Effector memory CD8-positive, alpha-beta T cell (primary cell): ENCODE results near the gene RPL29.
A peak's percentile ranks its signal among the peaks of the same experiment; 100 is the strongest.

Source experiments
- ATAC-seq: fragments of 150-1000 bp; cut with Tn5 transposase; replicated peaks from 2 replicates; pipeline ENCODE4 v1.10.0; 2021; ENCODE audit warnings: mild to moderate bottlenecking, moderate library complexity
- DNase-seq, 3 experiments: peaks; one replicate each; pipeline ENCODE4 v3.0.0; 2021
- H3K27ac Mint-ChIP-seq, 2 donors: one replicate each; pipeline ENCODE4 v1.8.0; 2022; ENCODE audit warnings: mild to moderate bottlenecking in 2 of 2, mixed read lengths in 2 of 2, moderate library complexity in 2 of 2
- H3K27me3 Mint-ChIP-seq, 2 donors: one replicate each; pipeline ENCODE4 v1.8.0; 2022; ENCODE audit warnings: mixed read lengths in 2 of 2
- H3K36me3 Mint-ChIP-seq: one replicate; pipeline ENCODE4 v1.8.0; 2022; ENCODE audit warnings: mild to moderate bottlenecking, moderate library complexity, mixed read lengths; ENCODE audit not compliant: insufficient read depth
- H3K4me1 Mint-ChIP-seq, 2 donors: one replicate each; pipeline ENCODE4 v1.8.0; 2022; ENCODE audit warnings: low read depth in 2 of 2, mixed read lengths in 2 of 2
- H3K4me3 Mint-ChIP-seq, 2 donors: one replicate each; pipeline ENCODE4 v1.8.0; 2022; ENCODE audit warnings: mild to moderate bottlenecking in 2 of 2, mixed read lengths in 2 of 2, moderate library complexity in 2 of 2
- H3K9me3 Mint-ChIP-seq, 2 donors: one replicate each; pipeline ENCODE4 v1.8.0; 2022; ENCODE audit warnings: mixed read lengths in 2 of 2

RPL29 gene

DNA sequence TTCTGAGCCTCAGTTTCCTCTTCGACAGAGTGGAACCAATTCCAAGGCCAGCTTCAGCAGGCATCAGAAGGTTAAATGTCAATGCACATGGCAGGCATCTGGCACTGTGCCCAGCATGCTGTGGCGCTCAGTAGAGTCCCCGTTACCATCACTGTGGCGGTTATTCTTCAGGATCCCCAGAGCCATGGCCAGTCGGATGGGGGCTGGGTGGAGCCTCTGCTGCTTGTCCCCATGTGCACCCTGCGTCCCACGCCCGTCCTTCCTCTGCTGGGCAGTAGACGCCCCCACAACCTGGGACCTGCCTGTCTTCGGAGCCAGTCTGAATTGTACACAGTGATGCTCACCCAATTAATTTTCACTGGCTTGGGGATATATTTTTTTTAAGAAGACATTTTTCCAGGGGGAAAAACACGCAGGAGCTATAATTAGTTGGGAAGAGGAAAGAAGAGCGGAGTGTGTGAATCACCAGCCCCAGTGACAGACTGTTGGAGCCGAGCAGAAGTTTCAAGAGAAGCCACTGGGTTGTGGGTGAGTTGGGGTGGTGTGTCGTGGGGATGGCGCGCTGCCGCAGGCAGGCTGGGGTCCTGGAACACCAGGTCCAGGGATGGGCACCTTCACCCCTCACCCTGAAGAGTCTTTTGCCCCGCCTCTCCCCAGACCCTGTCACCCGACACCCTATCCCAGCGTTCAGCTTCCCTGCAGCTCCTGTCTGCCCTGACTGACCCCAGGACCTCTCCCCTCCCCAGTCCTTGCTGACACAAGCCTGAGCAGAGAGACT lies 26.8 kb upstream of the RPL29 start:
- no peak for DNase-seq
- no peak overlapping the region for H3K4me3 Mint-ChIP-seq
- H3K4me1 Mint-ChIP-seq = no peaks in the 10 kb centered on the region
- H3K36me3 Mint-ChIP-seq = no peaks in the 10 kb centered on the region
- H3K9me3 Mint-ChIP-seq = no peaks in the 10 kb centered on the region
- no peak overlapping the region for H3K27ac Mint-ChIP-seq
- H3K27me3 Mint-ChIP-seq = no peaks in the 10 kb centered on the region
- ATAC-seq = no peak

DNA sequence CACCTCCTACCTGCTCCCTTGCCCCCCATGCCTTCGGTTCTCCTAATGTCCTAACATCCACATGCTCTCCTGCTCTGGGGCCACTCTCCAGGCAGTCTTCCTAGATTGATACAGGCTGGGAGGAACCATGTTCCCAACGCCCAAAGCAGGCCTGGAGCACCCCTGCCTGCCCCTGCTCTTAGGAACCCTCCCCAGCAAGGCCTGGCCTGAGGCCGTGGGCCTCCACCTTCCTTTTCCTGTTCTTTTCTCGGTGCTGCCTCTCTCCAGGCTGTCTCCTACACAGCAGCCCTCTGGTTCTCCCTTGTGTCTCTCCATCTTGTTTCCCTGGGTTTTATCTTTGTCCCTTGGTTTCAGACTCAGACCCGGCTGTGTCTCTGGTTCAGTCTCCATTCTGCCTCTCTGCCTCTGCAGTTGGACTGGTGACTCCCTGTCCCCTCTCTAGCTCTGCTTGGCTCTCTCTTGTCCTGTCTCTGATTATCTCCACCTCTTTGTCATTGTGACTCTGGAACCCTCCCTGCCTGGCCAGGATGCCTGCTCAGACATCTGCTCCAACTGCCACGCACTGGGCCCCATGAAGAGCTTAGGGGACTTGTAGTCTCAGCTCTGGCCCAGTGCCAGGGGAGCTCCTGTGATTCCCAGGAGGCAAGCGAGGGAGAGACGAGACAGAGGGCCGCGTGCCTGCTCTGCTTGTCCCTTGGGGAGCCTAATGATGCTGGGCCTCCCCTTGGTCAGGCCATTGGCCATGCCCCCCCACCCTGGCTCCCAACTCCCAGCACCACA lies 26.0 kb upstream of the RPL29 start:
- no peaks in the 10 kb centered on the region for H3K4me1 Mint-ChIP-seq
- no peaks in the 10 kb centered on the region for H3K9me3 Mint-ChIP-seq
- no peaks in the 10 kb centered on the region for H3K27me3 Mint-ChIP-seq
- peak overlapping the region; percentile 7 to 14 for H3K27ac Mint-ChIP-seq
- ATAC-seq = no peak
- H3K4me3 Mint-ChIP-seq = no peak overlapping the region
- no peaks in the 10 kb centered on the region for H3K36me3 Mint-ChIP-seq
- DNase-seq = no peak

DNA sequence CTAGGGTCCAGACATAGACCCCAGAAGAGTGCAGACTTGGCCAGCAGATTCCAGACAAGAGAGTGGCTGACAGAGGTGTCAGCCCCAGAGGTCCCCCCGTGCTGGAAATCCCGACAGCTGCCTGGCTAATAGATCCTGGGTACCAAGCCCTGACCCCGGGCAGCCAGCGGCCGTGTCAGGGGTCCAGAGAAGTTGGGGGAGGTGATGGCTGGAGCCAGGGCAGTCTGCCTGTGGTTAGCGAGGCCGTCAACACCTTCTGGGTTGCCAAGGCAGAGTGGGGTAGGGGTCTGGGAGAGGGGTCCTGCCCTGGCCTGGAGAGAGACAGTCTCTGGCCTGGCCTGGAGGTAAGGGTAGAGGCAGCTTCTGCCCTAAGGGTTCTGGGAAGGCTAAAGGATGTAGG lies 25.1 kb upstream of the RPL29 start:
- Mint-ChIP-seq H3K27ac (no peak overlapping the region), H3K36me3 (no peaks in the 10 kb centered on the region), H3K4me3 (no peak overlapping the region), H3K4me1 (no peaks in the 10 kb centered on the region), H3K27me3 (no peaks in the 10 kb centered on the region), H3K9me3 (no peaks in the 10 kb centered on the region)
- ATAC-seq (no peak), DNase-seq (no peak)

DNA sequence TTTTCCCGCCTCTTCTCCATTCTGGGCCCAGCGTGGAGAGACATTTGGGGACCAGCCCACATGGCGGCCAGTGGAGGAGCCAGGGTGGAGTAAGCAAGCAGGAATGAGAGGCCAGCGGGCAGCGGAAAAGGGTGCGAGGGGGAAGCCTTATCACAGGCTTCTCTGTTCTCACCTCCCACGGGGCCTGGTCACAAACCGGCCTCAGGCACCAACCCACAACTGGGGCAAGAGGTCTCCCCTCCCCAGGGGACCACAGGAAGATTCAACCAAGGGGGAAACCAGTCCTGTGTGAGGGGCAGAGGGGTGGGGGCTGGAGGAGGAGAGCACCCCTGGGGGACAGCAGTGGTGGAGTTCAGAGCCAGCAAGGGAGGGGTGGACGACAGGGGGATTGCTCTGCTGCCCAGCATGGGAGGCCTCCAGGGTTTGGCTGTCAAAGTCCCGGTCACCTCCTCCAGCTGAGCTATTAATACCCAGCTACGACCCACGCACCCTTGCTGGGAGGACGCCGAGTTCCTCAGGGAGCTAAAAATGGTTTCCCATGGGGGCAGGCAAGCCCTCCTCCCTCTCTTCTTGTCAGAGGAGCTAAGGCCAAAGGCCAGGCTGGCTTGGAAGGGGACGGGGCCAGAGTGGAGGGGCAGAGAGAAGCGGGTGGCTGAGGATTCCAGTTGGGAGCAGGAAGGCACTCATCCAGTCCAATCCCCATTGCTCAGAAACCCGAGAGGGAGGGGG lies 23.8 kb upstream of the RPL29 start:
- no peaks in the 10 kb centered on the region for H3K4me1 Mint-ChIP-seq
- no peak overlapping the region for H3K4me3 Mint-ChIP-seq
- no peaks in the 10 kb centered on the region for H3K27me3 Mint-ChIP-seq
- no peak overlapping the region for H3K27ac Mint-ChIP-seq
- no peak for ATAC-seq
- no peak for DNase-seq
- no peaks in the 10 kb centered on the region for H3K36me3 Mint-ChIP-seq
- H3K9me3 Mint-ChIP-seq = no peaks in the 10 kb centered on the region

DNA sequence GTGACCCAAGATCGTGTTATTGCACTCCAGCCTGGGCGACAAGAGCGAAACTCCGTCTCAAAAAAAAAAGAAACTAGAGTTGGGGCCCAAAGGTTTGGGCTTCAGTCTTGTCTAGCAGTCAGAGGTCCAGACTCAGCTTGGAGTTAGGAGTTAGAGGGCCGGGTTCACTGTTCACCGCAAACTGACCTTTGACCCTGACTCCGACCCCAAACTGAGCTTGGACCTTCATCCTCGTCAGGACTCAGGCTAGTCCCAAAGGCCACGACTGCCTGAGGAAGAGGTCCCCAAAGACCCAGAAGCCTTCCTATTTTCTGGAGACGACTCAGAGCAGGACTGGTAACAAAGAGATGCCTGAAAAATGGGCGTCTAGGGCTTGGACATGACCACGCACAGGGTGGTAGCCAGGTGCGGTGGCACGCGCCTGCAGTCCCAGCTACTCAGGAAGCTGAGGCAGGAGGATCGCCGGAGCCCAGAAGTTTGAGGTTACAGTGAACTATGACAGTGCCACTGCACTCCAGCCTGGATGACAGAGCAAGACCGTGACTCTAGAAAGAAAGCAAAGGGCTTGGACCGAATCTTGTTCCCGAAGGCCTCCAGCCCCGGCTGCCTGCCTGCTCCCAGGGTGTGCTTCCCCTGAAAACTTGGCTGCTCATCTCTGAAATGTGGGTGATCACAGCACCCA lies 22.8 kb upstream of the RPL29 start:
- no peak overlapping the region for H3K4me3 Mint-ChIP-seq
- no peaks in the 10 kb centered on the region for H3K36me3 Mint-ChIP-seq
- DNase-seq (no peak), ATAC-seq (no peak)
- no peak overlapping the region for H3K27ac Mint-ChIP-seq
- H3K27me3 Mint-ChIP-seq = no peaks in the 10 kb centered on the region
- H3K4me1 Mint-ChIP-seq = no peaks in the 10 kb centered on the region
- H3K9me3 Mint-ChIP-seq = no peaks in the 10 kb centered on the region

DNA sequence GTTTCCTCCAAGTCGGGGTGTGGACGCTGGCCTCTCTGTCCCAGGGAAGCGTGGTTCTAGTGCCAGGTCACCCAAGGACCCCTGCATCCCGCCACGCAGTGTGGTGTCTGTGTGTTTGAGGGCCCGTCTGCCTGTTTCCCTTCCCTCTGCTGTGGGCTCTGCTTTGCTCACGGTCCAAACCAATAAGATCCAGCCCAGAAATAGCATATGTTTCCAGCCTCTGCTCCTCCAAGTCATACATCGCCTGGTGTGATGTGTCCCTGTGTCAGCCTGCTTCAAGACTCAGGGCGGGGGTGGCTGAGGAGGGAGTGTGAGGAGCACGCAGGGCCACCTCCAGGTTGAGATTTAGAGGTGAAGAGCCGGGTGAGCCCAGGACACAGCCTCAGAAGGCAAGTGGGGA lies 21.9 kb upstream of the RPL29 start:
- DNase-seq (no peak), ATAC-seq (no peak)
- Mint-ChIP-seq H3K4me3 (no peak overlapping the region), H3K27ac (no peak overlapping the region), H3K27me3 (no peaks in the 10 kb centered on the region), H3K4me1 (no peaks in the 10 kb centered on the region), H3K36me3 (no peaks in the 10 kb centered on the region), H3K9me3 (no peaks in the 10 kb centered on the region)

DNA sequence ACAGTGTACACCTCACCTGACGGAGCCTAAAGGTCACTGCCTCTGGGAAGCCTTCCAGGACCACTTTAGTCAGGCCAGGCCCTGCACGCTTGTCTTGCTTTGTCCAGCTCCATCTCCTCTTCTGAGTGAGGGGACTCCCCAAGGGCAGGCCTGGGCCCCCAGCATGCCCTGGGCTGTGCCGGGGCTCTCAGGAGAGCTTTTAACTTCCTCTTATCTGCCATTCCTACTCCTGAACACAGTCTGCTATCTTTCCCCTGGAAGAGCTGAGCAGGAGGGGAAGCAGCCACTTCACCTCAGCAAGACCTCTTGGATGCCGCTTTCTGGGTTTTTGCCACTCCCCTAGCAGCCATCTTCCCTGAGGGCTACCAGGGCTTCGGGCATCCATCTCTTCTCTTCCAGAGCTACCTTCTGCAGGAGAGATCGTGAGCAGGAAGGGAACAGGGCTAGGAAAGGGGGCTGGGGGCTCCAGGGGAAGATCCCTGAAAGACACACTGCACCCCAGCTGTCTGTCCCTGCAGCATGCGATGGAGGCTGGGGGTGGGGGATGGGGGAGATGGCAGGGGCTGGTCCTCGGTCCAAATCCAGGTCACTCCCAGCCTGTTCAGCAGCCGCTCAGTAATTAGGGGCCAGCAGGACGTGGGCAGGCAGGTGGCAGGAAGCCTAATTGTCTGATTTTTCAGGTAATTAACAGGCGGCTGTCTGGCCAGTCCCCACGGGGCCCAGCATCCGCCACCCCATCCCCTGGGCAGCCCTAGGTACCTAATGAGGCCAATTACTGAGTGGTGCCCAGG lies 19.9 kb upstream of the RPL29 start:
- DNase-seq (no peak), ATAC-seq (no peak)
- no peaks in the 10 kb centered on the region for H3K9me3 Mint-ChIP-seq
- no peak overlapping the region for H3K4me3 Mint-ChIP-seq
- no peaks in the 10 kb centered on the region for H3K4me1 Mint-ChIP-seq
- no peak overlapping the region for H3K27ac Mint-ChIP-seq
- no peaks in the 10 kb centered on the region for H3K36me3 Mint-ChIP-seq
- H3K27me3 Mint-ChIP-seq = no peaks in the 10 kb centered on the region

DNA sequence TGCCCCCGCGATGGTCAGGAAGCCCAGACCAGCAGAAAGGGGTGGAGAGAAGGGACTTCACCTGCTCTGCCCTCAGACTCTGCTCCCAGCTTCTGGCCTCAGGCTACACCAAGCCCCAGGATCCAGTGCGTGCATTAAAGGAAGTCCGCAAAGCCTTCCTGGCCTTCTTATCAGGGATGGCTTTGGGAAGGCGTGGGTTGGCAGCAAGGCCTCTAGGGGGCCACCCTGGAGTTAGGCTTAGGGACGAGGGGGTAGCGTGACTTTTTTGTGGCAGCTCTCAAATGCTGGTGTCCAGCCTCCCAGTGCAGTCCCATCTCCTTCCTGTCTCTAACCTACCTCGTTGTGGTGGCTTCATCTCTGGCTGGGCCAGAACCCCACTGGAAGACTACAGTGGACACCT lies 18.9 kb upstream of the RPL29 start:
- ATAC-seq = no peak
- Mint-ChIP-seq H3K36me3 (no peaks in the 10 kb centered on the region), H3K4me3 (no peak overlapping the region), H3K27ac (no peak overlapping the region), H3K4me1 (no peaks in the 10 kb centered on the region), H3K9me3 (no peaks in the 10 kb centered on the region), H3K27me3 (no peaks in the 10 kb centered on the region)
- no peak for DNase-seq

DNA sequence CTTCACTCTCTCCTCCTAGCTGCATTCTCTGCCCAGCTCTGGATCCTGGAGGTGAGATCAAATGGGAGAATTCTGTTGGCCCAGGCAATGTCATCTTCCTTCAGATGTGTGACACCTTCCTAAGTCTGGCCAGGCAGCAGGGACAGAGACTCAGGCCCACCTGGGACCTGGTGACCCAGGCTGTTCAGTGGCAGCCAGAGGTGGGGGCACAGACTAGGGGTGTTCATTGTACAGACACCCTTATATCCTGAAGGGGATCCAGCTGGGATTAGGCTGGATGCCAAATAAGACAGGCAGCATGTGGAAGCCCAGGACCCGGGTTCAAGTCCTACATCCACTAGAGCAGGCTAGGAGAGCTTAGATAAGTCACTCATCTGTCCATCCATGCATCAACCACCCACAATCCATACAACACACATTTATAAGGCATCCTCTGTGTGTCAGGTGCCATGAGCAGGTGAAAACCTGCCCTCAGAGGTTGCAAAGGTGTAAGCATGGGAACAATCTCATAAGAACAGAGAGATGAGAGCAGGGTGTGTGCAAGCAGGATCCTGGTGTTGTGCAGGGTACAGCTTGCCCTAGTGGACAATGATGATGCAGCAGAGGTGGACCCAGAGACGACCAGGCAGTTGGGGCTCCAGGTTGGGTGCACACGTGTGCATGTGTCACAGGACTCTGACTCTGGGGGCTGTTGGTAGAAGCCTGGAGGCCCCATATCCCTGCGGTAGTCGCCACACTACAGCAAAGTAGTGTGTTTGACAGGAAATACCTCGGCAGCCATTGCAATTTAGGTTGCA lies 18.3 kb upstream of the RPL29 start:
- Mint-ChIP-seq H3K4me3 (no peak overlapping the region), H3K27ac (no peak overlapping the region), H3K36me3 (no peaks in the 10 kb centered on the region), H3K9me3 (no peaks in the 10 kb centered on the region), H3K4me1 (no peaks in the 10 kb centered on the region), H3K27me3 (no peaks in the 10 kb centered on the region)
- no peak for DNase-seq
- no peak for ATAC-seq

DNA sequence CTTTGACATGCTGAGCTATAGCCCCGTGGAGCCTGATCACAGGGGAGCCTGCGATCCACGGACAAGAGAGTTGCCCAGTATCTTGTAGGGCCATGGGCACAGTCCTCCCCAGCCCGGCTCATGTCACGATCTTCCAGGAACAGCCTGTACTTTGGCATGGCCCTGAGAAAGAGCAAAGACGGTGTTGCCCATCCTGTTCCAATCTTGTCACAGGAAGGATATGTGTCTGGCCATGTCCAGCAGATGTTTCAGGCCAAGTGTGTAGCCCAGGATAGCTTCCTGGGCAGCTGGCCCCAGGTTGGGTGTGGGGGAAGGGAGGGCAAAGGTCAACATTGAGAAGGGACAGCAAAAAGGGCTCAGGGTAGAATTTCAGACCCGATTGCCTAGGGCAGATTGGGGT lies 17.0 kb upstream of the RPL29 start:
- Mint-ChIP-seq H3K4me1 (no peaks in the 10 kb centered on the region), H3K27ac (no peak overlapping the region), H3K9me3 (no peaks in the 10 kb centered on the region), H3K27me3 (no peaks in the 10 kb centered on the region), H3K36me3 (no peaks in the 10 kb centered on the region), H3K4me3 (no peak overlapping the region)
- DNase-seq (no peak), ATAC-seq (no peak)

DNA sequence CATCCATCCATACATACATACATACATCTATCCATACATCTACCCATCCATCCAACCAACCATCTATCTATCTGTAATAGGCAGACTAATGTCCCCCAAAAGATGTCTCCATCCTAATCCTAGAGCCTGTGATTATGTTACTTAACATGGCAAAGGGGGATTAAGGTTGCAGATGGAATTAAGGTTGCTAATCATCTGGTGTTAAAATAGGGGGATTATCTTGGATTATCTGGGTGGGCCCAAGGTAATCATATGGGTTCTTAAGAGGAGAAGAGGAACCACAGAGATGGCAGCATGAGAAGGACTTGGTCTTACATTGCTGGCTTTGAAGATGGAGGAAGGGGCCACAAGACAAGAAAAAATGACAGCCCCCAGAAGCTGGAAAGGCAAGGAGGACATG lies 14.7 kb upstream of the RPL29 start:
- H3K36me3 Mint-ChIP-seq = no peaks in the 10 kb centered on the region
- H3K9me3 Mint-ChIP-seq = no peaks in the 10 kb centered on the region
- ATAC-seq = no peak
- H3K27me3 Mint-ChIP-seq = no peaks in the 10 kb centered on the region
- no peaks in the 10 kb centered on the region for H3K4me1 Mint-ChIP-seq
- H3K27ac Mint-ChIP-seq = no peak overlapping the region
- no peak for DNase-seq
- no peak overlapping the region for H3K4me3 Mint-ChIP-seq

DNA sequence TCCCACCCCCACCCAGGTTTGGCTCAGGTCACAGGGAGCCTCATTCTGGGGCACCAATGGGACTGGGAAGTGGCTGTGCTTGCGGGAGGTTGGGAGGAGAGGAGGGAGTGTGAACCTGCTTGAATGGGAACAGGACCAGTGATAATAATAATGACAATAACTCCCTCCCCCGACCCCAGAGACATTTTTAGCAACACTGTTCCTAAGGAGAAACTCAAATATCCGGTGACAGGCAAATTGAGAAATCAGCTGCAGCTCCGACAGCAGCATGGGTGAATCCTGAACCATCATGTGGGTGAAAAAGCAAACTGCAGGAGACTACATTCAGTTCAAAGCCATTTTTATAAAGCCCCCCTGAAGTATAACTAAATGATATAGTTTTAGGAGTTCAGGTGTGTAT lies 11.6 kb upstream of the RPL29 start:
- no peaks in the 10 kb centered on the region for H3K36me3 Mint-ChIP-seq
- no peaks in the 10 kb centered on the region for H3K9me3 Mint-ChIP-seq
- DNase-seq (no peak), ATAC-seq (no peak)
- H3K4me1 Mint-ChIP-seq = no peaks in the 10 kb centered on the region
- H3K4me3 Mint-ChIP-seq = no peak overlapping the region
- no peaks in the 10 kb centered on the region for H3K27me3 Mint-ChIP-seq
- H3K27ac Mint-ChIP-seq = no peak overlapping the region
